Mononuclear cell (primary cell): ENCODE measurements around the gene MED13L. TPM values are rescaled to one million over a fixed set of nuclear protein-coding genes. Genes with fewer than 3 reads are reported as not detected.

Source experiments
- H3K27me3 ChIP-seq: 2 replicates; pipeline ENCODE4 v1.6.0; 2011; ENCODE audit warnings: low read length, control low read depth; ENCODE audit not compliant: insufficient read depth
- H3K4me1 ChIP-seq: 2 replicates; pipeline ENCODE4 v1.5.1; 2011; ENCODE audit warnings: mild to moderate bottlenecking, low read length, control low read depth; ENCODE audit not compliant: insufficient read depth
- H3K4me3 ChIP-seq: 2 replicates; pipeline ENCODE4 v1.5.1; 2011; ENCODE audit warnings: mild to moderate bottlenecking, low read length, moderate library complexity
- H3K9me3 ChIP-seq: 2 replicates; pipeline ENCODE4 v1.5.1; 2011; ENCODE audit warnings: low read depth, mild to moderate bottlenecking, control low read depth, low read length
- total RNA-seq: library from RNA; depleted of rRNA; stranded (reverse); fragments of >200 nt; gene quantifications from one replicate; pipeline ENCODE4 v1.2.3, GENCODE V29; 2012

MED13L gene
- total RNA-seq, 1 donor: 382 TPM

DNA sequence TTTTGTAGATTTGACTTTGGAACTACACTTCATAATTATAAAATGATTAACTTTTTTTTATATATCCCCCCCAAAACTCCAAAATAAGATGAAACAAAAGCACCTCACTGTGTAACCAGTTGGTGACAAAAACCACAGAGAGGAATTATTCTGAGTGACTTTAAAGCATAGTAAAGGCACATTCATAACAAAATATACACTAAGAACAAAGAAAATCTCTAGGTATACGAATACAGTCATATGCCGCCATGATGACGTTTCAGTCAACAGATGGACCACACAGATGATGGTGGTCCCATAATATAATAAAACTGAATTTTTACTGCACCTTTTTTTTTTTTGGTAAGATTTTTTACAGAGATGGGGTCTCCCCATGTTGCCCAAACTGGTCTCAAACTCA lies 70.7 kb downstream of the MED13L start:
- Histone ChIP-seq H3K4me3 (no peak overlapping the region), H3K9me3 (no peaks in the 10 kb centered on the region), H3K27me3 (no peaks in the 10 kb centered on the region), H3K4me1 (peaks cover 16% of the 10 kb centered on the region)

DNA sequence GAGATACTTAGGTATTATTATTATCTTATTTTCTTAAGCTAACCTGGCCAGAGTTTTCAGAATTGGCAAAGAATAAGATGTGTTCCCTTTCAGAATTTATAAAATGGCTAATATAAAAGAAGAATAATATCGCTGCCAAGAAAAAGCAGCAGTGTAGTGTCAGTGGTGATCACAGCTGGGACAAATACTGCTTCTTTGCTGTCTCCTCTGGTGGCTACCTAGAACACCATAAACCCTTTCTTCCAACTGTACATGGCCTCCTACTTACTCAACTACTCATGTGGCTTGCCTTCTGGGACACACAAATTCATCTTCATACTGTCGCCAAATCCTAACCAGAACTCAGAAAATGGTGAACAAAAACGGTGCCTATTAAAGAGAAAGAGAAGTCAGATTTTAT lies 72.7 kb downstream of the MED13L start:
- H3K4me1 ChIP-seq: peaks cover 7% of the 10 kb centered on the region
- H3K9me3 ChIP-seq: no peaks in the 10 kb centered on the region
- no peaks in the 10 kb centered on the region for H3K27me3 ChIP-seq
- no peak overlapping the region for H3K4me3 ChIP-seq

DNA sequence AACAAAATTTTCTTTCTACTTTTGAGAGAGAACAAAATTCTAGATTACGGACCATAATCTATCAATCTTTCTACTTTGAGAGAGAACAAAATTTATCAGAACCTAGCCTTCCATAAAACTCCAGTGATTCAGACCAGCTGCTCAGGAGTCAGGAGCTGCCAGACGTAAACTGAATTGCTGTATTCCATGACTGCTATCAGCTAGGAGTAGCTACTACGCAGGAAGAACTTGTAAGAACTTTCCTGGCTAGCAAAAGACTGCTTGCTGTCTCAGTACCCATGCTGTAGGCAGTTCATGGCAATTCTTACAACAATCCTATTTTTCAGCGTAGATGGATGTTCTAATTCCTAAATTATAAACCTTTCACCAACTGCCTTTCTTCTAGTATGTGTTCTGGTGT lies 73.3 kb downstream of the MED13L start:
- peaks cover 6% of the 10 kb centered on the region for H3K4me1 ChIP-seq
- no peak overlapping the region for H3K4me3 ChIP-seq
- no peaks in the 10 kb centered on the region for H3K27me3 ChIP-seq
- no peaks in the 10 kb centered on the region for H3K9me3 ChIP-seq

DNA sequence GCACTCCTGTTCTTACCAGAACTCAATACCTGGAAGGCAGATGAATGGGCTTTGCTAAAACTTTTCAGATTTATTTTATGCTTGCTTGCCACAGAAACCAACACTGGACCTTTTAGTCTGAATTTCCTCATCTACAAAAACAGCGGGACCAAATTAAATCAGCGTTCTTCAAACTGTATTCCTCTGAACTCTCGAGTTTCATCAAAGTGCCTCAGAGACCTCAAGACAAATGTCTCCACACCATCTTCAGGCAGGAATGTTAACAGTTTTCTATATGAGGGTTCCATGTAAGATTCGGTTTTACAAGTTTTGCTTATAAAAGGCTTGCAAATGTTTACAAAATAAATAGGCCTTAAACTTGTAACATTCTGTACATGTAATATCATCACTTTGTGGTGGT lies 74.6 kb downstream of the MED13L start:
- Histone ChIP-seq H3K9me3 (no peaks in the 10 kb centered on the region), H3K4me3 (no peak overlapping the region), H3K27me3 (no peaks in the 10 kb centered on the region), H3K4me1 (peaks cover 17% of the 10 kb centered on the region)

DNA sequence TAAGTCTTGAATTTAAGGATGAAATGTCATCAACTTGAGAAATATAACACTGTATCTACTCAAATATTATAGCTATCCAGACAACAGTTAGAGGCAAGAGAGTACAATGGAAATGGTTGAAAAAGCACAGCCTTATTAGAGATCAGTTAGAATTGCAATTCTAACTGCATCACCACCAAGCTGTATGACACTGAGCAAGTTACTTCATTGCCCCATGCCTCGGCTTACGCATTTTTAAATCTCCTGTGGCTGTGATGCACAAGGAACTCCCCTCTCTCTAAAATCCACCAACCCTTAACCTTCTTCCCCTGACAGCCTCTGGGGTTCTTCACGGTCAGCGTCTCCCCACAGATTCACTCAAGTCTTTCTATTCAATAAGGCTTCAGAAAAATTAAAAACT lies 75.1 kb downstream of the MED13L start:
- H3K4me1 ChIP-seq: peaks cover 17% of the 10 kb centered on the region
- H3K4me3 ChIP-seq: no peak overlapping the region

DNA sequence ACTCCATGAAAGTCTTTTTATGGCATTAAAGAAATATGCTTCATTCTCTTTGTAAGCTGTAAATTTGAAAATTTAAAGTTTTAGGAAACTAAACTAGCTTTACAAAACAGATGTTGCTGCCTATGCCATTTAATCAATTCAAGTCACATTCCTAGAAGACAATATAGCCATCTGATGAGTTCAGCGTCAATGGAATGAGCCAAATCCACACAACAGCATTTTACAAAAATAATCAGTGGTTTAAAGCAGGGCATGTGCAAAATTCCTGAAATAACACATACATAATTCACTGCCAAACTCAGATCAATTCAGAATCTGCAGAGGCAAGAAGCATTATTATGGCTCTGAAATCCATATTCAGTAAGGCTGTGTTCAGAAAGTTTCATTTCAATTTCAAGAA lies 75.6 kb downstream of the MED13L start:
- Histone ChIP-seq H3K27me3 (no peaks in the 10 kb centered on the region), H3K4me1 (peaks cover 23% of the 10 kb centered on the region), H3K9me3 (no peaks in the 10 kb centered on the region), H3K4me3 (no peak overlapping the region)

More for the DNA sequence above, 75.1 kb downstream of the MED13L start:
- Histone ChIP-seq H3K9me3 (no peaks in the 10 kb centered on the region), H3K27me3 (no peaks in the 10 kb centered on the region)

DNA sequence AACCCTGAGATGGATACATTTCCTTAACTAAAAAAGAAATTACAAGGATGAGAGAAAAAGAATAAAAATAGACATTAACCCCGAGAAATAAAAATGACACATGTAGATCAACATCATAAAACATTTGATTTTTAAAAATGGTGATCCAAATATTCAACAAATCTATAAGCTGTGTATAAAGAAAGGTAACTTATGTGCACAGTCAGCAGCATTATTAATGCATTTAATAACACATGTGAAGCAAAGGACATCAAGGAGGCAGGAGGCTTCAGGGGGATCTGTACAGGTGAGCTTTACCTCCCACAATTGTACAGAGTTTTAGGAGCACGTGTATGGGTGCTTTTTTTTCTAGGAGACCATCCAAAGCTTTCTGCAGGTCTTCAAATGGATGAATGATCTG lies 76.1 kb downstream of the MED13L start:
- no peaks in the 10 kb centered on the region for H3K27me3 ChIP-seq
- no peaks in the 10 kb centered on the region for H3K9me3 ChIP-seq
- peaks cover 24% of the 10 kb centered on the region for H3K4me1 ChIP-seq
- H3K4me3 ChIP-seq: no peak overlapping the region

DNA sequence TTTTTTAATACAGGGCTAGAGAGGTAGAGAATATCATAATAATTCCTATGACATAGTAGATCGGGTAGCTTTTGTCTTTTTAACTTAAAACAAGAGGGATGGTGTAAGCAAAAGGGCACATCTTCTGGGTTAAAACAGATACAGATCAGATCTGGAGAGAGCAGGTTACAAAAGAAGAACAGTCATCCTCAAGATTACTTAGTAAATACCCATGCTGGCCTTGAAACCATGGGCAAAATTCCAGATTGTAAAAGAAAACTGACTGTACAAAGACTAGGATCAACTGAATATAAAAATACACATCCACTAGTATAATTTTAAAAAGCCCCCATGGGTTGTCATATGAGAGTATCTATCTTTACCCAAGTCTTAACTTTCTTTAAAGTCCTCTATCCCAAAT lies 76.7 kb downstream of the MED13L start:
- H3K9me3 ChIP-seq: no peaks in the 10 kb centered on the region
- H3K27me3 ChIP-seq: no peaks in the 10 kb centered on the region
- H3K4me1 ChIP-seq: peaks cover 28% of the 10 kb centered on the region
- H3K4me3 ChIP-seq: no peak overlapping the region

DNA sequence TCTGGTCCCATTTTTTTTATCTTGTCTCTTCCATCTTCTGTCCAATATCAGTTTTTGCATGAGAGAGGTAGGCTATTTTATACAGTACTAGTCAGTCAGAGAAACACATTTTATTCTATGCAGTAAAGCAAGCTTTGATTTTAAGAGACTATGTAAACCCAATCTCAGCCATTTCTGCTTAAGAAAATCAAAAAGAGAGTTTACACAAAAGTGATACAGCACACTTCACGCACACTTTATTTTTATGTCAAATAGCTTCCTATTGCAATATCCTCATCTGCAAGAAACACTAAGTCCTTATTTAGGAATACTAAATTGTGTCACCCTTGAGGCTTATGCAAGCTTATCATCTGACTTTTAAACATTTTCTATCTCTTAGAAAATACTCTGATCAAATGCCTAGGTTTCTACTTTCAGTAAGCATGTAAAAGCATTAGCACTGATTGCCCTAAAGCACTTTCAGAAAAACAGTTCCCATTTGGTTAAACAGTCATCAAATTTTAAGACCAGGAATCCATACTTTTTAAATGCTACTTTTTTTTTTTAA lies 78.3 kb downstream of the MED13L start:
- no peak overlapping the region for H3K4me3 ChIP-seq
- no peaks in the 10 kb centered on the region for H3K9me3 ChIP-seq
- H3K27me3 ChIP-seq: no peaks in the 10 kb centered on the region
- peaks cover 40% of the 10 kb centered on the region for H3K4me1 ChIP-seq

DNA sequence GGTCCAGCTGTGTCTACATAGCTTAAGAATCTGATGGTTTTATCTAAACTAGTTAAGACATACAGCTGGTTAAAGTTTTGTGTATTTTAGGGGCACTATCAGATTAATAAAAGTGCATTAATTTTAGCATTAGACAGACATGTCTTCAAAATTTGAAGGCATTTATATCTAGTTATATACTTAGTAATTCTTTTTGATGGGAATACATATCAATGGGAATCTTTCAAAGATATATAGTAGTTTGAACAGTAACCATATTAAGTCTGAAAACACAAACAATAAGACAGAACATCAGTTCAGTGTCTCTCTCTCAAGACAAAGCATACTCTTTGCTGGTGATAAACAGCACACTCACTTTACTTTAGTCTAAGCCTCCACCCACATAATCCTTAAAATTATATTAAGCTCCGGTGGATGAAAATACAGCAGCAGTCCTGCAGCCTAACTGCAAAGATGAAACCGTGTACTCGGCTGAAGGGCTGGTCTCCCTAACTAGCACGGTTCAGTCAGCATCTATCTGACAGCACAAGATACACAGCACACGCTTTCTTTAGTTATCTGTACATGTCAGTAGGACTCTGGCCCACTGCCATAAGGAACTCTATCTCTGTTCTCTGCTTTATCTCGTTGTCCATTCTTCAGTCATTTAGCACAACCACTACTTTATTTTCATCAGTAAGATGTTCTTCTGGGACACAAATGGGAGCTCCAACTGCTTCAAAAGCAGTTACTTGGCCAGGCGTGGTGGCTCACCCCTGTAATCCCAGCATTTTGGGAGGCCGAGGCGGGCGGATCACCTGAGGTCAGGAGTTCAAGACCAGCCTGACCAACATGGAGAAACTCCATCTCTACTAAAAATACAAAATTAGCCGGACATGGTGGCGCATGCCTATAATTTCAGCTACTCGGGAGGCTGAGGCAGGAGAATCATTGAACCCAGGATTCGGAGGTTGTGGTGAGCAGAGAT lies 80.5 kb downstream of the MED13L start:
- Histone ChIP-seq H3K9me3 (no peaks in the 10 kb centered on the region), H3K4me3 (no peak overlapping the region), H3K27me3 (no peaks in the 10 kb centered on the region), H3K4me1 (peaks cover 50% of the 10 kb centered on the region)

DNA sequence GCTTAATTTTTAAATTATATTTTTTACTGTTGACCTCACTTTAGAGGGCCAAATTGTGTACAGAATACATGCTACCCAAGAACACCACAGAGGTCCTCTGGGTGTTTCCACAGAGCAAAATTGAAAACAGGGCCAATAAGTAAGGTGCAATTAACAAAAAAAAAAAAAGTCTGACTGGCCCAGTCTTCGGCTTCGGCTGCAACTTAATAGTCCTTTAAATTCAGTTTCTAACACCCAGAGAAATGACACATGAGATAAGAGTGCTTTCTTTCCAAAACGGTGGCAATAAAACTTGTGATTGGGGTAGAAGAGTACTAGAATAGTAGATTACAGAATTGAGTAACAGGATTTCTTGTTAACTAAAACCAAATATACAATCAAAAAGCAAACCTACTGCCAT lies 81.3 kb downstream of the MED13L start:
- Histone ChIP-seq H3K4me3 (no peak overlapping the region), H3K9me3 (no peaks in the 10 kb centered on the region), H3K27me3 (no peaks in the 10 kb centered on the region), H3K4me1 (peaks cover 50% of the 10 kb centered on the region)

DNA sequence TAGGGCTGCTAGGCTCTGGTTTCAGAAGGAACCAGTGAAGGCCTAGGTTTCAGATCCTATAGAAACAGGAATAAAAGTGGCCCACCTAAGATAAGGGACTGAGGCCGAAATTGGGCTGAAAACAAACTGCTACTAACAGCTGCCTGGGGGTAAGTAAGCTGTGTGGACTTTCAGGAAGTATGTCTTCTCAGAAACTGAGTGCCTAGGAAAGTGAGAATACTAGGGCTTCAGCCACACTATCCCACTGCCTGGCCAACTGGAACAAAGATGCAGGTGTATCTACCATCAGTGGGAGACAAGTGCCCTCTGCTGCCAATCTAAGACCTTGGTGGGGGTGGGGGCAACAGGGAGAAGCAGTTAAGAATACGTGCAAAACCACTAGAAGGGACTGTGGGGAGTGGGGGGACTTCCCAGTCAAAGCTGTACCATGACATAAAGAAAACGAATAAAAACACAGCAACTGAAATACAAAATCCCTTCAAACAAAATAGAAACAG lies 82.5 kb downstream of the MED13L start:
- Histone ChIP-seq H3K4me3 (no peak overlapping the region), H3K9me3 (no peaks in the 10 kb centered on the region), H3K27me3 (no peaks in the 10 kb centered on the region), H3K4me1 (peaks cover 50% of the 10 kb centered on the region)

DNA sequence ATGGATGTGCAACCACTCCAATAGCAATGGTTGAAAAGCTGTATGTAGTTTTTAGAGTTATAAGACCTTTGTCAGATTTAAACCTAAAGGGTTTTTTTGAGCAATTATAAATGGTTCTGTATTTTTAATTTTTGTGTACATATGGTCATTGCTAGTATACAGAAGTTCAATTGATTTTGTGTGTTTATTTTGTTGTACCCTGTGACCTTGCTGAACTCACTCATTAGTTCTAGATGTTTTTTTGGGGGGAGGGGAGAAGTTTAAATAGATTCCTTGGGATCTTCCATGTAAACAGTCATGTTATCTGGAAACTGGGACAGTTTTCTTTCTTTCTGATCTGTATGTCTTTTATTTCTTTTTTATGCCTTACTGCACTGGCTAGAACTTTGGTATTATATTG lies 87.8 kb downstream of the MED13L start:
- Histone ChIP-seq H3K4me3 (no peak overlapping the region), H3K9me3 (no peaks in the 10 kb centered on the region), H3K27me3 (no peaks in the 10 kb centered on the region), H3K4me1 (peaks cover 41% of the 10 kb centered on the region)

DNA sequence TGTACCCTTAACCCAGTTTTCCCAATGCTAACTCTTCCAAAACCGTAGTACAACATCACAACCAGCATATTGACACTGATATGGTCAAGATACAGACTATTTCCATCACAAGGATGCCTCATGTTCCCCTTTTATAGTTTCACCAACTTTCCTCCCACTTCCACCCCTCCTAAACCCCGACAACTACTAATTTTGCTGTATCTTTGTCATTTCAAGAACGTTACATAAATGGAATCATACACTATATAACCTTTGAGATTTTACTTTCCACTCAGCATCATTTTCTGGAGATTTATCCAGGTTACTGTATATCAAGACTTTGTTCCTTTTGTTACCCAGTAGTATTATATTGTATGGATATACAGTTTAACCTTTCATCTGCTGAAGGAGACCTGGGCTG lies 88.9 kb downstream of the MED13L start:
- no peak overlapping the region for H3K4me3 ChIP-seq
- peaks cover 39% of the 10 kb centered on the region for H3K4me1 ChIP-seq
- H3K9me3 ChIP-seq: no peaks in the 10 kb centered on the region
- H3K27me3 ChIP-seq: no peaks in the 10 kb centered on the region

DNA sequence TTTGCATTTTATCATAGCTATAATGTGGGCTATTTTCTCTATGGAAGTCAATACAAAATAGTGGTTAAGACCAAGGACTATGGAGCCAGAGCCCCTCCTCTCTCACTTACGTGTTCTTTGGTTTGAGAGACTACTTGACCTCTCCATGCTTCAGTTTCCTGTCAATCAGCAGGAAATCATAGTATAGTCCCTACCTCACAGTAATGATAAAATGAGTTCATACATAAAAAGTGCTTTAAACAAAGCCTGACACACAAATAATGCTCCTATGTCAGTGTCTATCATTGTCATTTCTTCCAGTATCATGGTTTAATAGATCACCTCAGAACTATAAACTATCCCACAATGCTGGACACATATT lies 90.4 kb downstream of the MED13L start:
- H3K9me3 ChIP-seq: no peaks in the 10 kb centered on the region
- no peak overlapping the region for H3K4me3 ChIP-seq
- no peaks in the 10 kb centered on the region for H3K27me3 ChIP-seq
- H3K4me1 ChIP-seq: peaks cover 41% of the 10 kb centered on the region
